HepG2 (cell line): ENCODE results near the gene HEPACAM. TPM values are rescaled to one million over a fixed set of nuclear protein-coding genes. Genes with fewer than 3 reads are reported as not detected.

Experiments
- ATAC-seq: fragments of 200-7000 bp; cut with Tn5 transposase; 3 replicates; pipeline ENCODE4 v1.9.1; 2020; ENCODE audit warnings: mild to moderate bottlenecking, moderate library complexity
- BruUV-seq: library from RNA; stranded (reverse); fragments of 400-500 nt; replicated peaks from 2 replicates; lab custom pipeline; 2021; lab: Mats Ljungman, UMichigan
- CTCF ChIA-PET: fragments of 300-600 bp; formaldehyde crosslinking; extraction: SDS; loops from one replicate; lab custom pipeline; 2021; ENCODE audit warnings: low total read pairs, inconsistent platforms, low intra/inter-chr PET ratio; lab: Yijun Ruan, JAX
- POLR2A ChIA-PET: fragments of 350-600 bp; sonication (Branson Sonifier 250); formaldehyde crosslinking; loops from one replicate; lab custom pipeline; 2020; ENCODE audit warnings: antibody characterized with exemption, inconsistent platforms; lab: Yijun Ruan, JAX
- DNase-seq: peaks from one replicate; pipeline ENCODE4 v3.0.0-alpha.2; 2015; ENCODE audit warnings: low spot score
- FAIRE-seq: peaks from 3 replicates; lab custom pipeline; 2011; peaks lifted over from hg19 to GRCh38; lab: Jason Lieb, UNC
- H2AFZ ChIP-seq: one replicate; pipeline ENCODE4 v1.6.1; 2011; ENCODE audit warnings: low read length, inconsistent platforms
- H3K27ac ChIP-seq: fragments of 300-600 bp; 3 replicates; pipeline ENCODE4 v1.8.0; 2011; ENCODE audit warnings: mixed run types, mild to moderate bottlenecking, mixed read lengths, low read length, inconsistent platforms; ENCODE audit not compliant: insufficient read depth; ENCODE audit errors: extremely low read length
- H3K27me3 ChIP-seq, 2 experiments: fragments of 200-600 bp in 1 of 2; 2 replicates in 1 of 2; 3 replicates in 1 of 2; pipeline versions ENCODE4 v1.6.0 to v1.8.0; 2011; ENCODE audit warnings: low read length in 2 of 2, mild to moderate bottlenecking in 2 of 2, moderate library complexity in 2 of 2, inconsistent platforms in 1 of 2; ENCODE audit not compliant: insufficient read depth in 2 of 2, control insufficient read depth in 1 of 2
- H3K36me3 ChIP-seq, 2 experiments: fragments of 200-600 bp in 1 of 2; replicated peaks in 1 of 2; 2 replicates in 1 of 2; 3 replicates in 1 of 2; pipeline versions ENCODE4 v1.5.1 to v1.8.0; 2011; ENCODE audit warnings: low read length in 2 of 2, inconsistent platforms in 1 of 2; ENCODE audit not compliant: insufficient read depth in 2 of 2, control insufficient read depth in 1 of 2
- H3K4me1 ChIP-seq: 2 replicates; pipeline ENCODE4 v1.5.1; 2012; ENCODE audit warnings: low read length, inconsistent platforms; ENCODE audit not compliant: insufficient read depth
- H3K4me2 ChIP-seq: 2 replicates; pipeline ENCODE4 v1.6.0; 2011; ENCODE audit warnings: low read depth, low read length, inconsistent platforms
- H3K4me3 ChIP-seq, 3 experiments: fragments of 200-600 bp in 1 of 3; sonication (generic), shearing (Covaris generic) in 1 of 3; replicated peaks in 1 of 3; 2 replicates each; pipeline ENCODE4 v1.5.1; 2011 to 2016; ENCODE audit warnings: low read length in 3 of 3, inconsistent platforms in 2 of 3, low read depth in 2 of 3, mild to moderate bottlenecking in 2 of 3, control low read depth in 1 of 3, mixed read lengths in 1 of 3; ENCODE audit not compliant: insufficient read depth in 1 of 3
- H3K79me2 ChIP-seq: one replicate; pipeline ENCODE4 v1.6.1; 2011; ENCODE audit warnings: low read length, inconsistent platforms; ENCODE audit not compliant: insufficient read depth
- H3K9ac ChIP-seq: 2 replicates; pipeline ENCODE4 v1.6.0; 2011; ENCODE audit warnings: mild to moderate bottlenecking, low read depth, low read length, inconsistent platforms; ENCODE audit not compliant: insufficient read depth
- H3K9me3 ChIP-seq: 2 replicates; pipeline ENCODE4 v1.5.1; 2012; ENCODE audit warnings: mild to moderate bottlenecking, low read length
- H4K20me1 ChIP-seq: 2 replicates; pipeline ENCODE4 v1.6.0; 2011; ENCODE audit warnings: inconsistent platforms, mild to moderate bottlenecking, low read length, moderate library complexity; ENCODE audit not compliant: insufficient read depth
- AHDC1 ChIP-seq: sonication (generic); formaldehyde crosslinking; IDR thresholded peaks from 2 replicates; pipeline ENCODE4 v1.5.1; 2020; ENCODE audit warnings: mild to moderate bottlenecking, missing genetic modification reagents, borderline replicate concordance
- DR1 ChIP-seq: sonication (generic); formaldehyde crosslinking; IDR thresholded peaks from 2 replicates; pipeline ENCODE4 v1.8.0; 2021; ENCODE audit warnings: mild to moderate bottlenecking, missing genetic modification reagents, inconsistent platforms
- MYNN ChIP-seq: sonication (generic); formaldehyde crosslinking; IDR thresholded peaks from 2 replicates; pipeline ENCODE4 v1.4.0; 2020; ENCODE audit warnings: mild to moderate bottlenecking, low read depth, missing genetic modification reagents
- RARG ChIP-seq: sonication (generic); formaldehyde crosslinking; IDR thresholded peaks from 2 replicates; pipeline ENCODE4 v1.4.0; 2020; ENCODE audit warnings: low read depth, mild to moderate bottlenecking, missing genetic modification reagents
- RNF2 ChIP-seq: fragments of 450-650 bp; conservative IDR thresholded peaks from 2 replicates; pipeline ENCODE4 v1.6.1; 2016; ENCODE audit warnings: low read depth
- STAG1 ChIP-seq: sonication (generic); formaldehyde crosslinking; IDR thresholded peaks from 2 replicates; pipeline ENCODE4 v1.4.0; 2020; ENCODE audit warnings: missing genetic modification reagents
- ZNF878 ChIP-seq: sonication (generic); formaldehyde crosslinking; IDR thresholded peaks from 2 replicates; pipeline ENCODE4 v1.8.1; 2023; ENCODE audit warnings: mild to moderate bottlenecking, missing genetic modification reagents, moderate library complexity
- WGBS: methylation state at CpG from one replicate; pipeline ENCODE4 v1.1.6; 2017; ENCODE audit warnings: low lambda C conversion rate; 5-methylcytosine and 5-hydroxymethylcytosine counted together
- in situ Hi-C: cut with HindIII; loops from 2 replicates; pipeline ENCODE4 v1.10.0; 2017; ENCODE audit warnings: low pct_unique_long_range_greater_than_20kb; ENCODE audit not compliant: extremely low pct_ligation_motif_present
- intact Hi-C: fragments of 100-400 bp; cut with micrococcal nuclease; formaldehyde crosslinking; loops from one replicate; pipeline ENCODE4 v1.10.0; 2022; ENCODE audit not compliant: unreplicated experiment
- polyA plus RNA-seq, 8 experiments: library from polyadenylated mRNA; depleted of rRNA in 3 of 8; stranded (reverse) in 7 of 8; unstranded in 1 of 8; fragments of >200 nt; fragmentation: Illumina TruSeq in 4 of 8; extraction: Trizol in 4 of 8; gene quantifications; 2 replicates each; pipeline versions ENCODE4 v1.2.1 to v1.2.3, GENCODE V29; 2011 to 2016; ENCODE audit warnings: low read depth in 4 of 8, missing spikeins in 1 of 8, mixed read lengths in 1 of 8; ENCODE audit not compliant: insufficient read depth in 1 of 8
- total RNA-seq, 5 experiments: library from RNA; depleted of rRNA; stranded (reverse); fragments of >200 nt; fragmentation: Illumina TruSeq; extraction: Trizol; gene quantifications; 2 replicates each; pipeline ENCODE4 v1.2.3, GENCODE V29; 2016; ENCODE audit warnings: low read depth in 1 of 5
- TF ChIP-seq, protein P1 (sequence below): sonication (generic); formaldehyde crosslinking; IDR thresholded peaks from 2 replicates; pipeline ENCODE4 v1.5.0; 2020; ENCODE audit warnings: mild to moderate bottlenecking, missing genetic modification reagents, moderate library complexity

Gene HEPACAM
- total and polyA plus RNA-seq, 2 of the 13 experiments (the other 11 are each of a cell fraction or from before 2014, with no cell fraction given), result 66.9 to 121 TPM

DNA sequence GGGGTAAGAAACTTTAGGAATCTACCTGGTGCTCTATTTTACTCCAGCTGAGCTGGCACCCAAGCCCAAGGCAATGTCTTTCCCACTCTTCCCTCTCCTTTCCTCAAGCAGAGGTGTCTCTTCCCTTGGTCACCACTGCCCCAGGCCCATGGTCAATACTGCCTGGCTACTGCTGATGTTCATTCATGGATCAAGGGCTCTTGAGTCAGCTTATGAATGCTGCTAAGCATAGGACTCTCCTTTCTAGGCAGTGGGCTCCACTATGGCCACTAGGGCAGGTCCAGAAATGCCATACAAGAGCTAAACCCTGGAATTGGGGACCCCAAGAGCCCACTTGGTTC is 19.5 kb downstream of the HEPACAM start (continued):
- TF ChIP-seq ZNF878 (CRISPR knock-in tag) (no peak), RARG (CRISPR knock-in tag) (no peak), DR1 (CRISPR knock-in tag) (no peak), MYNN (CRISPR knock-in tag) (no peak), RNF2 (no peak)

DNA sequence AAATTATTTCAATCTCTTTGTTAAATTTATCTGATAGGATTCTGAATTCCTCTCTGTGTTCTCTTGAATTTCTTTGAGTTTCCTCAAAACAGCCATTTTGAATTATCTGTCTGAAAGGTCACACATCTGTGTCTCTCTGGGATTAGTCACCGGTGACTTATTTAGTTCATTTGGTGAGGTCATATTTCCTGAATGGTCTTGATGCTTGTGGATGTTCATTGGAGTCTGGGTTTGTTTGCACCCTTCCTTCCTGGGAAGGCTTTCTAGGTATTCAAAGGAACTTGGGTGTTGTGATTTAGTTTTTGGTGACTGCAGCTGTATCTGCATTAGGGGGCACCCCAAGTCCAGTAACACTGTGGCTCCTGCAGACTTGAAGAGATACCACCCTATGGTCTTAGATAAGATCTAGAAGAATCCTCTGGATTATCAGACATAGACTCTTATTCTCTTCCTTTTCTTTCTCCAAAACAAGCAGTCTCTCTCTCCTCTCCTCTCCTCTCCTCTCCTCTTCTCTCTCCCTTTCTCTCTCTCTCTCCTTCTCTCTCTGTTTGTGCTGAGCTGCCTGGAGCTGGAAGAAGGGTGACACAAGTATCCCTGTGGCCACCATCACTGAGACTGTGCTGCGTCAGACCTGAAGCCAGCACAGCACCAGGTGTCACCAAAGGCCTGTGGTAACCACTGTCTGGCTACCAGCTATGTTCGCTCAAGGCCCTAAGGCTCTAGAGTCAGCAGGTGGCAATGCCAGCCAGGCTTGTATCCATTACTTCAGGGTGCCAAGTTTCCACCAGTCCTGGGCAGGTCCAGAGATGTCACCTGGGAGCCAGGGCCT is 20.1 kb downstream of the HEPACAM start:
- Histone ChIP-seq H3K4me2 (no peak overlapping the region), H3K4me1 (peaks cover 19% of the 10 kb centered on the region), H3K27me3 (no peaks in the 10 kb centered on the region), H3K4me3 (no peak overlapping the region), H3K9me3 (peaks cover 12% of the 10 kb centered on the region), H2AFZ (no peak overlapping the region), H4K20me1 (no peaks in the 10 kb centered on the region), H3K27ac (no peak overlapping the region), H3K79me2 (no peaks in the 10 kb centered on the region), H3K9ac (no peak overlapping the region), H3K36me3 (no peaks in the 10 kb centered on the region)
- ATAC-seq (peak; percentile 85), DNase-seq (no peak), FAIRE-seq (no peak)
- intact Hi-C loops (no loop called here), in situ Hi-C loops (no loop called here)
- 73% methylated on average over 3 of the region's 3 CpGs for WGBS
- TF ChIP-seq, protein P1, sequence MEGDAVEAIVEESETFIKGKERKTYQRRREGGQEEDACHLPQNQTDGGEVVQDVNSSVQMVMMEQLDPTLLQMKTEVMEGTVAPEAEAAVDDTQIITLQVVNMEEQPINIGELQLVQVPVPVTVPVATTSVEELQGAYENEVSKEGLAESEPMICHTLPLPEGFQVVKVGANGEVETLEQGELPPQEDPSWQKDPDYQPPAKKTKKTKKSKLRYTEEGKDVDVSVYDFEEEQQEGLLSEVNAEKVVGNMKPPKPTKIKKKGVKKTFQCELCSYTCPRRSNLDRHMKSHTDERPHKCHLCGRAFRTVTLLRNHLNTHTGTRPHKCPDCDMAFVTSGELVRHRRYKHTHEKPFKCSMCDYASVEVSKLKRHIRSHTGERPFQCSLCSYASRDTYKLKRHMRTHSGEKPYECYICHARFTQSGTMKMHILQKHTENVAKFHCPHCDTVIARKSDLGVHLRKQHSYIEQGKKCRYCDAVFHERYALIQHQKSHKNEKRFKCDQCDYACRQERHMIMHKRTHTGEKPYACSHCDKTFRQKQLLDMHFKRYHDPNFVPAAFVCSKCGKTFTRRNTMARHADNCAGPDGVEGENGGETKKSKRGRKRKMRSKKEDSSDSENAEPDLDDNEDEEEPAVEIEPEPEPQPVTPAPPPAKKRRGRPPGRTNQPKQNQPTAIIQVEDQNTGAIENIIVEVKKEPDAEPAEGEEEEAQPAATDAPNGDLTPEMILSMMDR, result peak; percentile 64
- peak; percentile 67 for TF ChIP-seq STAG1
- TF ChIP-seq AHDC1 (CRISPR knock-in tag), result no peak
- ChIA-PET POLR2A (interaction anchor here (1.4 kb wide), 1 partner anchor 38 kb away, joined by 3 read pairs; the partner anchor contains the start of gene CCDC15), CTCF (no interaction called here)
- BruUV-seq, result no TSS peak
